H1 (cell line): Measurements from ENCODE around the gene PDE8A. TPM values are rescaled to one million over a fixed set of nuclear protein-coding genes. Genes with fewer than 3 reads are reported as not detected.

Experiments used
- CTCF ChIA-PET: fragments of 300-600 bp; sonication (Branson Sonifier 250); formaldehyde crosslinking; loops from one replicate; lab custom pipeline; 2021; ENCODE audit not compliant: partially characterized antibody; lab: Charles Lee
- POLR2A ChIA-PET: fragments of 300-600 bp; sonication (Branson Sonifier 250); formaldehyde crosslinking; loops from one replicate; lab custom pipeline; 2021; ENCODE audit warnings: inconsistent platforms; ENCODE audit not compliant: partially characterized antibody; lab: Charles Lee
- DNase-seq, 2 experiments: peaks; one replicate each; pipeline versions ENCODE4 v3.0.0 to v3.0.0-alpha.2; 2010 to 2022; ENCODE audit warnings: low spot score in 2 of 2, low read depth in 1 of 2, mixed read lengths in 1 of 2
- FAIRE-seq: peaks from 2 replicates; lab custom pipeline; 2011; peaks lifted over from hg19 to GRCh38; lab: Jason Lieb, UNC
- H2AFZ ChIP-seq: 2 replicates; pipeline ENCODE4 v1.8.1; 2012; ENCODE audit warnings: low read length, inconsistent platforms
- H2AK5ac ChIP-seq: 2 replicates; pipeline ENCODE4 v1.6.1; 2013; ENCODE audit warnings: low read depth, low read length
- H2BK120ac ChIP-seq: replicated peaks from 2 replicates; pipeline ENCODE3; 2013; ENCODE audit warnings: low read depth, low read length, inconsistent platforms
- H2BK12ac ChIP-seq: 2 replicates; pipeline ENCODE4 v1.6.1; 2013; ENCODE audit warnings: low read depth, low read length
- H2BK15ac ChIP-seq: 2 replicates; pipeline ENCODE4 v1.6.1; 2013; ENCODE audit warnings: low read length
- H2BK20ac ChIP-seq: 2 replicates; pipeline ENCODE4 v1.6.1; 2013; ENCODE audit warnings: low read length
- H2BK5ac ChIP-seq: 2 replicates; pipeline ENCODE4 v1.6.1; 2013; ENCODE audit warnings: low read depth, low read length
- H3K14ac ChIP-seq: 2 replicates; pipeline ENCODE4 v1.6.1; 2013; ENCODE audit warnings: inconsistent platforms; ENCODE audit not compliant: insufficient read length
- H3K18ac ChIP-seq: 2 replicates; pipeline ENCODE4 v1.6.1; 2013; ENCODE audit warnings: low read length; ENCODE audit errors: extremely low read depth
- H3K23ac ChIP-seq: 2 replicates; pipeline ENCODE4 v1.6.1; 2013; ENCODE audit warnings: inconsistent platforms; ENCODE audit not compliant: insufficient read length
- H3K23me2 ChIP-seq: 2 replicates; pipeline ENCODE4 v1.6.1; 2013; ENCODE audit warnings: low read depth, low read length
- H3K27ac ChIP-seq: 2 replicates; pipeline ENCODE4 v1.6.1; 2011; ENCODE audit warnings: low read depth, low read length, inconsistent platforms
- H3K27me3 ChIP-seq, 4 experiments: replicated peaks in 1 of 4; 1 replicate in 1 of 4; 2 replicates in 3 of 4; pipeline versions ENCODE4 v1.6.1 to v1.8.1; 2011 to 2013; ENCODE audit warnings: low read length in 3 of 4, mild to moderate bottlenecking in 3 of 4, inconsistent platforms in 2 of 4, mixed read lengths in 2 of 4, moderate library complexity in 1 of 4; ENCODE audit not compliant: control insufficient read depth in 3 of 4, insufficient read depth in 3 of 4; ENCODE audit errors: extremely low read depth in 1 of 4
- H3K36me3 ChIP-seq, 4 experiments: 2 replicates each; pipeline versions ENCODE4 v1.6.1 to v1.8.1; 2011 to 2013; ENCODE audit warnings: mild to moderate bottlenecking in 4 of 4, low read length in 3 of 4, moderate library complexity in 2 of 4, control low read depth in 1 of 4, inconsistent platforms in 1 of 4; ENCODE audit not compliant: insufficient read depth in 4 of 4, control insufficient read depth in 2 of 4
- H3K4ac ChIP-seq: replicated peaks from 2 replicates; pipeline ENCODE3; 2013; ENCODE audit warnings: low read length, low read depth, mixed read lengths, inconsistent platforms; ENCODE audit not compliant: insufficient read length
- H3K4me1 ChIP-seq, 4 experiments: replicated peaks in 1 of 4; 1 replicate in 1 of 4; 2 replicates in 3 of 4; pipeline versions ENCODE4 v1.6.1 to v1.8.1; 2011 to 2013; ENCODE audit warnings: low read length in 3 of 4, inconsistent platforms in 2 of 4, mixed read lengths in 1 of 4; ENCODE audit not compliant: insufficient read depth in 4 of 4, control insufficient read depth in 3 of 4
- H3K4me2 ChIP-seq, 2 experiments: 2 replicates each; pipeline versions ENCODE4 v1.6.1 to v1.8.1; 2011 to 2013; ENCODE audit warnings: low read depth in 2 of 2, low read length in 2 of 2, control low read depth in 1 of 2, inconsistent platforms in 1 of 2, mild to moderate bottlenecking in 1 of 2; ENCODE audit not compliant: insufficient read depth in 1 of 2
- H3K4me3 ChIP-seq, 4 experiments: fragments of 200-600, 300-600 bp in 1 of 4; sonication (generic), shearing (Covaris generic), sonication (Bioruptor Twin) in 1 of 4; 2 replicates each; pipeline versions ENCODE4 v1.5.1 to v1.8.1; 2011 to 2016; ENCODE audit warnings: low read length in 4 of 4, low read depth in 3 of 4, control low read depth in 2 of 4, inconsistent platforms in 2 of 4, mild to moderate bottlenecking in 2 of 4, mixed read lengths in 1 of 4, moderate library complexity in 1 of 4; ENCODE audit not compliant: insufficient read depth in 2 of 4; ENCODE audit errors: extremely low read depth in 1 of 4
- H3K56ac ChIP-seq: replicated peaks from 2 replicates; pipeline ENCODE3; 2013; ENCODE audit warnings: low read depth, mild to moderate bottlenecking, mixed read lengths, low read length, inconsistent platforms; ENCODE audit not compliant: insufficient read length
- H3K79me1 ChIP-seq: 2 replicates; pipeline ENCODE4 v1.6.1; 2013; ENCODE audit warnings: low read depth, low read length, control low read depth
- H3K79me2 ChIP-seq, 2 experiments: 2 replicates each; pipeline versions ENCODE4 v1.6.1 to v1.8.1; 2012 to 2013; ENCODE audit warnings: low read length in 2 of 2, mild to moderate bottlenecking in 2 of 2, inconsistent platforms in 1 of 2; ENCODE audit not compliant: insufficient read depth in 2 of 2, control insufficient read depth in 1 of 2
- H3K9ac ChIP-seq, 4 experiments: replicated peaks in 1 of 4; 1 replicate in 1 of 4; 2 replicates in 3 of 4; pipeline versions ENCODE4 v1.6.1 to v1.8.1; 2011 to 2013; ENCODE audit warnings: low read depth in 3 of 4, low read length in 3 of 4, control low read depth in 2 of 4, mild to moderate bottlenecking in 2 of 4, moderate library complexity in 2 of 4, inconsistent platforms in 1 of 4; ENCODE audit errors: extremely low read depth in 1 of 4
- H3K9me3 ChIP-seq, 2 experiments: 2 replicates each; pipeline versions ENCODE4 v1.6.1 to v1.8.1; 2012 to 2013; ENCODE audit warnings: mild to moderate bottlenecking in 2 of 2, moderate library complexity in 2 of 2, control low read depth in 1 of 2, inconsistent platforms in 1 of 2, low read depth in 1 of 2, low read length in 1 of 2, mixed read lengths in 1 of 2; ENCODE audit not compliant: insufficient read depth in 2 of 2
- H4K20me1 ChIP-seq, 2 experiments: replicated peaks in 1 of 2; 2 replicates each; pipeline versions ENCODE3 to v1.8.1; 2011 to 2013; ENCODE audit warnings: inconsistent platforms in 2 of 2, low read length in 2 of 2, mild to moderate bottlenecking in 1 of 2; ENCODE audit not compliant: insufficient read depth in 2 of 2, control insufficient read depth in 1 of 2
- H4K5ac ChIP-seq: 2 replicates; pipeline ENCODE4 v1.6.1; 2013; ENCODE audit warnings: low read length, low read depth, mixed read lengths, inconsistent platforms; ENCODE audit not compliant: insufficient read length
- H4K8ac ChIP-seq: 2 replicates; pipeline ENCODE4 v1.8.0; 2013; ENCODE audit warnings: mild to moderate bottlenecking, moderate library complexity, low read length, inconsistent platforms; ENCODE audit not compliant: insufficient read depth; ENCODE audit errors: extremely low read depth
- H4K91ac ChIP-seq: replicated peaks from 2 replicates; pipeline ENCODE3; 2013; ENCODE audit warnings: low read length, mixed read lengths, inconsistent platforms; ENCODE audit not compliant: insufficient read length
- ATF3 ChIP-seq: IDR thresholded peaks from 2 replicates; pipeline ENCODE4 v1.6.1; 2011; ENCODE audit warnings: low read depth, mild to moderate bottlenecking, low read length; ENCODE audit not compliant: insufficient read depth
- E2F6 ChIP-seq: IDR thresholded peaks from 2 replicates; pipeline ENCODE4 v1.6.1; 2012; ENCODE audit warnings: inconsistent platforms
- EP300 ChIP-seq, 2 experiments: IDR thresholded peaks; 1 replicate in 1 of 2; 2 replicates in 1 of 2; pipeline ENCODE4 v1.6.1; 2011 to 2012; ENCODE audit warnings: low read depth in 2 of 2, low read length in 2 of 2, mild to moderate bottlenecking in 2 of 2, borderline replicate concordance in 1 of 2, inconsistent platforms in 1 of 2, moderate library complexity in 1 of 2
- JUN ChIP-seq: IDR thresholded peaks from 2 replicates; pipeline ENCODE4 v1.6.1; 2011; ENCODE audit warnings: low read depth, mild to moderate bottlenecking, improper control_type of control experiment, low read length
- POLR2A ChIP-seq, 2 experiments: IDR thresholded peaks; 1 replicate in 1 of 2; 2 replicates in 1 of 2; pipeline ENCODE4 v1.6.1; 2011; ENCODE audit warnings: low read depth in 2 of 2, low read length in 2 of 2, mild to moderate bottlenecking in 2 of 2; ENCODE audit errors: control extremely low read depth in 1 of 2
- RFX5 ChIP-seq: IDR thresholded peaks from 2 replicates; pipeline ENCODE4 v1.6.1; 2011; ENCODE audit warnings: low read depth, low read length, improper control_type of control experiment, borderline replicate concordance
- RNF2 ChIP-seq: fragments of 200-900, 300-1000 bp; sonication (generic); IDR thresholded peaks from 2 replicates; pipeline ENCODE4 v1.7.1; 2016; ENCODE audit warnings: borderline replicate concordance, low read depth, mild to moderate bottlenecking, antibody characterized with exemption, low read length; ENCODE audit not compliant: poor library complexity, severe bottlenecking; ENCODE audit errors: missing control alignments
- ZNF274 ChIP-seq: IDR thresholded peaks from 2 replicates; pipeline ENCODE4 v1.7.0; 2012; ENCODE audit warnings: low read length, borderline replicate concordance; ENCODE audit errors: extremely low read depth
- WGBS, 2 experiments: shearing (Covaris generic) in 1 of 2; methylation state at CpG; one replicate each; pipeline versions ENCODE4 v1.1.6 to v1.1.7; 2013 to 2015; ENCODE audit warnings: low lambda C conversion rate in 2 of 2, mixed read lengths in 2 of 2, inconsistent platforms in 1 of 2, low coverage in 1 of 2, missing lambda C conversion rate in 1 of 2; ENCODE audit not compliant: insufficient replicate concordance in 2 of 2, insufficient coverage in 1 of 2, insufficient read length in 1 of 2; ENCODE audit errors: extremely low coverage in 1 of 2, missing lambda C conversion rate in 1 of 2; 5-methylcytosine and 5-hydroxymethylcytosine counted together
- polyA plus RNA-seq, 7 experiments: library from polyadenylated mRNA; depleted of rRNA in 3 of 7; stranded (reverse) in 5 of 7; unstranded in 2 of 7; fragments of >200 nt in 5 of 7; fragments of 200-250 nt in 2 of 7; gene quantifications; 1 replicate in 5 of 7; 2 replicates in 1 of 7; 4 replicates in 1 of 7; pipeline versions ENCODE4 v1.2.1 to v1.2.3, GENCODE V29; 2011 to 2013; ENCODE audit warnings: missing spikeins in 2 of 7, mixed read lengths in 2 of 7
- total RNA-seq: library from RNA; stranded (reverse); fragmentation: NEBNext Ultra II Directional; extraction: Animal tissue kit (Norgen Biotek cat#: 25700); gene quantifications from 2 replicates; pipeline ENCODE4 v1.2.1, GENCODE V29; 2021

Gene PDE8A
- total and polyA plus RNA-seq, 2 of the 8 experiments (the other 6 are each of a cell fraction or from before 2014, with no cell fraction given) = 6.9 to 7.8 TPM

GRCh38 chr15:85002517-85002916 lies 20.9 kb downstream of the PDE8A start:
- no peak overlapping the region for H3K4ac ChIP-seq
- H4K20me1 ChIP-seq = no peaks in the 10 kb centered on the region
- 85% methylated on average over 4 of the region's 4 CpGs; no CpG with 5 or more reads in 1 of the 2 experiments for WGBS, 2 experiments
- no peak overlapping the region for H3K9ac ChIP-seq
- H3K4me2 ChIP-seq = no peak overlapping the region
- no peaks in the 10 kb centered on the region for H3K79me2 ChIP-seq
- no peak overlapping the region for H4K5ac ChIP-seq
- H4K8ac ChIP-seq = no peak overlapping the region
- H3K23ac ChIP-seq = no peak overlapping the region
- H2BK5ac ChIP-seq = no peak overlapping the region
- H3K27me3 ChIP-seq = no peaks in the 10 kb centered on the region
- no peaks in the 10 kb centered on the region for H3K36me3 ChIP-seq
- no peak overlapping the region for H3K18ac ChIP-seq
- H2BK120ac ChIP-seq = no peak overlapping the region
- no peaks in the 10 kb centered on the region for H3K9me3 ChIP-seq
- peak overlapping the region; percentile 31; the same call in 1 of the 2 replicates for H3K27ac ChIP-seq
- H2BK12ac ChIP-seq = no peak overlapping the region
- H3K79me1 ChIP-seq = no peaks in the 10 kb centered on the region; the same call in 1 of the 2 replicates
- H3K23me2 ChIP-seq = no peaks in the 10 kb centered on the region
- POLR2A ChIA-PET = interaction anchor here (0.6 kb wide), 1 partner anchor 22 kb away, joined by 3 read pairs; no protein-coding TSS in a partner anchor
- DNase-seq = peak in 1 of 2 experiments; percentile 37
- H2AFZ ChIP-seq = no peak overlapping the region
- peaks cover 0 to 7% (median 5%) of the 10 kb centered on the region in 4 experiments; a peak in 3 of 7 replicates for H3K4me1 ChIP-seq
- H2BK20ac ChIP-seq = no peak overlapping the region
- CTCF ChIA-PET = interaction anchor here (0.6 to 3.3 kb wide), 12 partner anchors 7 to 826 kb away, joined by 3 to 20 read pairs (median 4); no protein-coding TSS in a partner anchor
- FAIRE-seq = no peak
- H3K4me3 ChIP-seq = no peak overlapping the region
- no peak overlapping the region for H2BK15ac ChIP-seq
- H2AK5ac ChIP-seq = no peak overlapping the region
- no peak overlapping the region for H3K56ac ChIP-seq
- H4K91ac ChIP-seq = no peak overlapping the region
- H3K14ac ChIP-seq = no peak overlapping the region
- TF ChIP-seq RFX5 = no peak
- TF ChIP-seq EP300 (IDR thresholded peaks at IDR 0.05; ENCODE audit: borderline replicate concordance in 1 of 2, low read depth in 2 of 2, low read length in 2 of 2) = peak in 1 of 2 experiments; percentile 23; a peak in 1 of 3 replicates
- TF ChIP-seq RNF2 = no peak
- TF ChIP-seq E2F6 = no peak
- no peak for TF ChIP-seq POLR2A (IDR thresholded peaks at IDR 0.05; ENCODE audit: control extremely low read depth in 1 of 2, low read depth in 2 of 2, low read length in 2 of 2)
- TF ChIP-seq JUN = no peak
- no peak for TF ChIP-seq ZNF274
- TF ChIP-seq ATF3 = no peak
